Peyer's patch (tissue), 4 donors: ENCODE data around the gene CEP85.

Experiments used
- POLR2A ChIP-seq, 2 donors: fragments of 450-650 bp; IDR thresholded peaks; one replicate each; pipeline ENCODE4 v1.5.1; 2017; ENCODE audit warnings: antibody characterized with exemption in 2 of 2, mild to moderate bottlenecking in 2 of 2, moderate library complexity in 2 of 2
- TF ChIP-seq, protein P1 (sequence below), 6 experiments: fragments of 450-650 bp in 4 of 6; fragments of 200-600 bp in 2 of 6; sonication (generic) in 1 of 6; IDR thresholded peaks; one replicate each; pipeline ENCODE4 v1.5.1; 2017 to 2019; ENCODE audit warnings: antibody characterized with exemption in 6 of 6, mild to moderate bottlenecking in 3 of 6, moderate library complexity in 1 of 6

DNA sequence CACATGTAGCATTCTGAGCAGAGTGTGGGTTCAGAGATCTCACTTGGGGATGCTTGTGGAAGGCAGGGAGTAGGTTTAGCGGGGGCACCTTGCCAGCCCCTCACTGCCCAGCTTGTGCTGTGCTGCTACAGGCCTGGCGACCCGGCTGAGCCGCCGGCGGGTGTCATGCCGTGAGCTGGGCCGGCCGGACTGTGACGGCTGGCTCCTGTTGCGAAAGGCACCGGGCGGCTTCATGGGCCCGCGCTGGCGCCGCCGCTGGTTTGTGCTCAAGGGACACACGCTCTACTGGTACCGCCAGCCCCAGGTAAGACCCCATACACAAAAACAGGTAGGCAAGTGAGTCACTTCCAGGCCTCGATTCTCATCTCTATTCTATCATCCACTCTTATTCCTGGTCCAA is 49.1 kb upstream of the CEP85 start:
- TF ChIP-seq, protein P1, sequence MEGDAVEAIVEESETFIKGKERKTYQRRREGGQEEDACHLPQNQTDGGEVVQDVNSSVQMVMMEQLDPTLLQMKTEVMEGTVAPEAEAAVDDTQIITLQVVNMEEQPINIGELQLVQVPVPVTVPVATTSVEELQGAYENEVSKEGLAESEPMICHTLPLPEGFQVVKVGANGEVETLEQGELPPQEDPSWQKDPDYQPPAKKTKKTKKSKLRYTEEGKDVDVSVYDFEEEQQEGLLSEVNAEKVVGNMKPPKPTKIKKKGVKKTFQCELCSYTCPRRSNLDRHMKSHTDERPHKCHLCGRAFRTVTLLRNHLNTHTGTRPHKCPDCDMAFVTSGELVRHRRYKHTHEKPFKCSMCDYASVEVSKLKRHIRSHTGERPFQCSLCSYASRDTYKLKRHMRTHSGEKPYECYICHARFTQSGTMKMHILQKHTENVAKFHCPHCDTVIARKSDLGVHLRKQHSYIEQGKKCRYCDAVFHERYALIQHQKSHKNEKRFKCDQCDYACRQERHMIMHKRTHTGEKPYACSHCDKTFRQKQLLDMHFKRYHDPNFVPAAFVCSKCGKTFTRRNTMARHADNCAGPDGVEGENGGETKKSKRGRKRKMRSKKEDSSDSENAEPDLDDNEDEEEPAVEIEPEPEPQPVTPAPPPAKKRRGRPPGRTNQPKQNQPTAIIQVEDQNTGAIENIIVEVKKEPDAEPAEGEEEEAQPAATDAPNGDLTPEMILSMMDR (IDR thresholded peaks at IDR 0.05): no peak
- no peak for TF ChIP-seq POLR2A (IDR thresholded peaks at IDR 0.05)
